ENCODE data around the gene MCM8.

The MCM8 gene

GRCh38 chr20:6048391-6048790 lies 97.9 kb downstream of the MCM8 start:
- no peak for DNase-seq

Measured in NCI-H2081 treated with DMSO at 0.1 percent for 48 hours (cell line).